ENCODE data around the gene PLXNA4.

Gene PLXNA4

DNA sequence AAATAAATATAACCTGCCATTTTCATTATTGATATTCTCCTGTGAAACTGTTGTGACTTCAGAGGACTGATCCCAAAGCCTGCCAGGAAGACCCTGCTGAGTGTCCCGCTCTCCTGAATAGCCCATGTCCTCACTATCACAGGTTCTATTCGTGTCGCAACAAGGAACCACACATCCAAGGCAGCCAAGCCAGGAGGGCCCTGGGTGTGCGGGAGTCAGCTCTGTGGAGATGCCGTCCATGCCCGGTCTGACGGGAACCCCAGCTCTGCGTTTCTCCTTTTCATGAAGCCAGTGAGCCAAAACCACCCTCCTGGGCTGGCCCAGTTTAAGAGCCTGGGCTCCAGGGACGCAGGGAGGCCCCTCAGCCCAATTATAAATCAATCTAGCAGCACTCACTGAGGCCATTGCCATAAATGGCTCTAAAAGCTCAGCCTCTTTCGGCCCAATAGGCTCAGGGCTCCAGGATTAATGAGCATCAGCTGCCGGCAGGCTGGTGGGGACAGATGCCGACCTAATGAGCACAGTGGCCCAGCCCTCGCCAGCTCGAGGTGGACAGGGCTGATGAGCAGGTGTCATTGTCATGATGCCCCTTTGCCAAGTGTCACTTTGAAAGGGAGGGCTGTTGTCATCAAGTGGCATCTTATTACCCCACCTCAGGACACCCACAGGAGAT is 177.9 kb downstream of the PLXNA4 start:
- H3K9me2 ChIP-seq (ENCODE audit: low read depth, low read length), result no peaks in the 10 kb centered on the region
- no peak overlapping the region for H3K4me3 ChIP-seq (ENCODE audit: low read depth, low read length, poor library complexity, severe bottlenecking)
- H3K9me3 ChIP-seq (ENCODE audit: low read length), result no peaks in the 10 kb centered on the region
- H3K4me1 ChIP-seq (ENCODE audit: insufficient read depth, low read length, severe bottlenecking), result no peaks in the 10 kb centered on the region
- no peaks in the 10 kb centered on the region for H4K20me1 ChIP-seq (ENCODE audit: insufficient read depth, low read length)
- no peak overlapping the region for H3K4me2 ChIP-seq (ENCODE audit: low read length)
- peaks cover 18% of the 10 kb centered on the region; the same call in 1 of the 2 replicates for H3K27me3 ChIP-seq (ENCODE audit: insufficient read depth, low read length)
- no peak overlapping the region for H3K9ac ChIP-seq (ENCODE audit: low read length)
- H3F3A ChIP-seq (ENCODE audit: insufficient read depth, low read length), result no peaks in the 10 kb centered on the region
- H2AFZ ChIP-seq (ENCODE audit: low read length), result no peak overlapping the region
- no peaks in the 10 kb centered on the region for H3K79me2 ChIP-seq (ENCODE audit: insufficient read depth, low read length)
- H3K27ac ChIP-seq (ENCODE audit: low read depth, low read length, poor library complexity, severe bottlenecking), result no peak overlapping the region
- no peaks in the 10 kb centered on the region for H3K36me3 ChIP-seq (ENCODE audit: insufficient read depth, low read length)
- TF ChIP-seq, protein P1, sequence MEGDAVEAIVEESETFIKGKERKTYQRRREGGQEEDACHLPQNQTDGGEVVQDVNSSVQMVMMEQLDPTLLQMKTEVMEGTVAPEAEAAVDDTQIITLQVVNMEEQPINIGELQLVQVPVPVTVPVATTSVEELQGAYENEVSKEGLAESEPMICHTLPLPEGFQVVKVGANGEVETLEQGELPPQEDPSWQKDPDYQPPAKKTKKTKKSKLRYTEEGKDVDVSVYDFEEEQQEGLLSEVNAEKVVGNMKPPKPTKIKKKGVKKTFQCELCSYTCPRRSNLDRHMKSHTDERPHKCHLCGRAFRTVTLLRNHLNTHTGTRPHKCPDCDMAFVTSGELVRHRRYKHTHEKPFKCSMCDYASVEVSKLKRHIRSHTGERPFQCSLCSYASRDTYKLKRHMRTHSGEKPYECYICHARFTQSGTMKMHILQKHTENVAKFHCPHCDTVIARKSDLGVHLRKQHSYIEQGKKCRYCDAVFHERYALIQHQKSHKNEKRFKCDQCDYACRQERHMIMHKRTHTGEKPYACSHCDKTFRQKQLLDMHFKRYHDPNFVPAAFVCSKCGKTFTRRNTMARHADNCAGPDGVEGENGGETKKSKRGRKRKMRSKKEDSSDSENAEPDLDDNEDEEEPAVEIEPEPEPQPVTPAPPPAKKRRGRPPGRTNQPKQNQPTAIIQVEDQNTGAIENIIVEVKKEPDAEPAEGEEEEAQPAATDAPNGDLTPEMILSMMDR (IDR thresholded peaks at IDR 0.05; ENCODE audit: low read length), result no peak
- no peak for TF ChIP-seq EZH2 (IDR thresholded peaks at IDR 0.05; ENCODE audit: borderline replicate concordance, low read length)

DNA sequence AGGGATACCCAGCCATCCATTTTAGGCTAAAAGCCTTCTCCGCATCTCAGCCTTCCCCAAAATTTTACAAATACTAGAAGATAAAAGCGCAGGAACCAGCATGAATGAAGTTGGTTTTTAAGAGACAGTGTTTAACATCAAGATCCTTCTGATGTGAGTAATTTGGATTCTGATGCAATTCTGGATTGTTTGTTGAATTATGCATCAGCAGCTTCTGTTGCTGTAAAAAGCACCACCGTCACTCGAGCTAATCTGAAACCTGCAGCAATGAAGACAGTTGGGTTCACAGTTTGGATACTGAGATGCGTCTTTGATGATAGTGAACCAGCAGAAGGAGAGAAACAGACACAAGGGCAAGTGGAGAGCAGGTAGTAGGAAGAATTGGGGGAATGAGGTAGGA is 179.2 kb downstream of the PLXNA4 start:
- H3K9ac ChIP-seq (ENCODE audit: low read length), result no peak overlapping the region
- no peak overlapping the region for H3K4me3 ChIP-seq (ENCODE audit: low read depth, low read length, poor library complexity, severe bottlenecking)
- TF ChIP-seq, protein P1 (IDR thresholded peaks at IDR 0.05; ENCODE audit: low read length), result no peak
- no peak for TF ChIP-seq EZH2 (IDR thresholded peaks at IDR 0.05; ENCODE audit: borderline replicate concordance, low read length)
- H3K79me2 ChIP-seq (ENCODE audit: insufficient read depth, low read length), result no peaks in the 10 kb centered on the region
- H4K20me1 ChIP-seq (ENCODE audit: insufficient read depth, low read length), result no peaks in the 10 kb centered on the region
- no peaks in the 10 kb centered on the region for H3F3A ChIP-seq (ENCODE audit: insufficient read depth, low read length)
- H3K27ac ChIP-seq (ENCODE audit: low read depth, low read length, poor library complexity, severe bottlenecking), result no peak overlapping the region
- no peaks in the 10 kb centered on the region for H3K36me3 ChIP-seq (ENCODE audit: insufficient read depth, low read length)
- H3K9me2 ChIP-seq (ENCODE audit: low read depth, low read length), result no peaks in the 10 kb centered on the region
- no peaks in the 10 kb centered on the region for H3K4me1 ChIP-seq (ENCODE audit: insufficient read depth, low read length, severe bottlenecking)
- no peaks in the 10 kb centered on the region for H3K9me3 ChIP-seq (ENCODE audit: low read length)
- H2AFZ ChIP-seq (ENCODE audit: low read length), result no peak overlapping the region
- H3K27me3 ChIP-seq (ENCODE audit: insufficient read depth, low read length), result 0 out of 2 replicates have a peak, but pooled peaks cover 9% of the 10 kb centered on the region
- H3K4me2 ChIP-seq (ENCODE audit: low read length), result no peak overlapping the region

DNA sequence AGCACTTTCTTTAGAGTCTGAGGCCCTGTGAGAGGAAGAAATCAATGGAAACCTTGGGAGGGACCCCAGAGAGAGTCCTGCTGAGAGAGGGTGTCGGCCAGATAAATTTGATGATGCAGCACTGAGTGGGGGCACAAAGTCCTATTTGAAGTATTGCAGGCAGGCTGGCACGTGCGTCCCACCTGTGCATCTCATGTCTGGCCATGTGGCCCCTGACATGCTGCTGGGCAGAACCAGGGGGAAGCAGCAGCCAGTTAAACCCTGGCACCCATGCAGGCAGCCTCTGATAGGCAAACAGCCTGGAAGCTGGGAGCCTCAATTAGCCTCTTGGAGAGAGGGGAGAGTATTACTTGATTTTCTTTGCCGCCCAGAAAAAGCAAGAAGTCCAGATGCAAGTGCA is 180.9 kb downstream of the PLXNA4 start:
- H3K9ac ChIP-seq (ENCODE audit: low read length), result no peak overlapping the region
- H3K4me2 ChIP-seq (ENCODE audit: low read length), result no peak overlapping the region
- no peaks in the 10 kb centered on the region for H3K79me2 ChIP-seq (ENCODE audit: insufficient read depth, low read length)
- H3K27me3 ChIP-seq (ENCODE audit: insufficient read depth, low read length), result no peaks in the 10 kb centered on the region
- H3K4me1 ChIP-seq (ENCODE audit: insufficient read depth, low read length, severe bottlenecking), result no peaks in the 10 kb centered on the region
- H3F3A ChIP-seq (ENCODE audit: insufficient read depth, low read length), result no peaks in the 10 kb centered on the region
- H3K9me2 ChIP-seq (ENCODE audit: low read depth, low read length), result no peaks in the 10 kb centered on the region
- H3K27ac ChIP-seq (ENCODE audit: low read depth, low read length, poor library complexity, severe bottlenecking), result no peak overlapping the region
- no peak overlapping the region for H3K4me3 ChIP-seq (ENCODE audit: low read depth, low read length, poor library complexity, severe bottlenecking)
- no peak for TF ChIP-seq EZH2 (IDR thresholded peaks at IDR 0.05; ENCODE audit: borderline replicate concordance, low read length)
- TF ChIP-seq, protein P1 (IDR thresholded peaks at IDR 0.05; ENCODE audit: low read length), result no peak
- no peaks in the 10 kb centered on the region for H3K9me3 ChIP-seq (ENCODE audit: low read length)
- H3K36me3 ChIP-seq (ENCODE audit: insufficient read depth, low read length), result no peaks in the 10 kb centered on the region
- no peaks in the 10 kb centered on the region for H4K20me1 ChIP-seq (ENCODE audit: insufficient read depth, low read length)
- H2AFZ ChIP-seq (ENCODE audit: low read length), result no peak overlapping the region
